ENCODE results near the gene FYN. TPM values are rescaled to one million over a fixed set of nuclear protein-coding genes. Genes with fewer than 3 reads are reported as not detected.

Gene FYN
- total and polyA plus RNA-seq, 2 of the 4 experiments (the other 2 are of a cell fraction), result 30.8 to 36.4 TPM

- Histone ChIP-seq H3K18ac (ENCODE audit: low read depth, low read length) (no peak overlapping the region), H4K91ac (ENCODE audit: insufficient read depth, low read depth, low read length) (no peak overlapping the region), H3K27ac (ENCODE audit: insufficient read depth, low read length) (no peak overlapping the region), H3K23ac (ENCODE audit: low read depth, low read length) (no peak overlapping the region), H4K8ac (ENCODE audit: low read depth in 2 of 2, low read length in 2 of 2) (no peak overlapping the region), H4K20me1 (ENCODE audit: insufficient read depth, low read length) (peaks cover 10% of the 10 kb centered on the region; the same call in 1 of the 2 replicates), H3K36me3 (ENCODE audit: control insufficient read depth, insufficient read depth, low read length) (no peaks in the 10 kb centered on the region), H4K5ac (ENCODE audit: low read depth, low read length) (no peak overlapping the region), H3K4me3 (ENCODE audit: insufficient read depth, low read depth, low read length) (no peak overlapping the region), H3K9ac (ENCODE audit: low read depth, low read length) (no peak overlapping the region), H2AK5ac (ENCODE audit: low read depth, low read length) (no peak overlapping the region), H3K4me1 (ENCODE audit: control insufficient read depth, insufficient read depth, low read length) (peaks cover 9% of the 10 kb centered on the region), H2AK9ac (replicated peaks; ENCODE audit: low read depth, low read length, poor library complexity) (no peak overlapping the region), H2BK20ac (ENCODE audit: low read depth, low read length) (no peak overlapping the region), H2BK120ac (ENCODE audit: low read depth, low read length) (no peak overlapping the region), H3K9me3 (ENCODE audit: control insufficient read depth, insufficient read depth, low read length) (no peaks in the 10 kb centered on the region), H3K27me3 (ENCODE audit: control insufficient read depth, insufficient read depth, low read length) (no peaks in the 10 kb centered on the region), H3K56ac (ENCODE audit: extremely low read depth, insufficient read depth, low read length) (no peak overlapping the region), H3K4ac (ENCODE audit: low read depth, low read length) (no peak overlapping the region), H3K4me2 (ENCODE audit: low read depth, low read length) (no peak overlapping the region), H2BK15ac (ENCODE audit: low read depth, low read length) (no peak overlapping the region), H3K14ac (replicated peaks; ENCODE audit: low read depth, low read length) (no peak overlapping the region), H2AFZ (replicated peaks; ENCODE audit: low read length, poor library complexity) (no peak overlapping the region), H3K79me1 (ENCODE audit: low read depth in 1 of 2, low read length in 2 of 2) (peaks cover 13 to 30% of the 10 kb centered on the region in 2 experiments), H3K9me1 (ENCODE audit: insufficient read depth, low read length) (peaks cover 8% of the 10 kb centered on the region), H2BK5ac (ENCODE audit: low read depth, low read length, poor library complexity, severe bottlenecking) (no peak overlapping the region)
- no peak for TF ChIP-seq USF2 (IDR thresholded peaks at IDR 0.05; ENCODE audit: low read depth, low read length)
- no peak for TF ChIP-seq NFE2L2 (IDR thresholded peaks at IDR 0.05; ENCODE audit: low read depth, low read length)
- TF ChIP-seq FOS (IDR thresholded peaks at IDR 0.05; ENCODE audit: low read depth, low read length), result no peak
- TF ChIP-seq SMC3 (IDR thresholded peaks at IDR 0.05; ENCODE audit: low read depth, low read length), result no peak
- no TSS peak for BruUV-seq (replicated peaks)
- dilution Hi-C loops (cut with HindIII; ENCODE audit: low sequenced_read_pairs, unreplicated experiment), result no loop called here
- DNase-seq, result no peak
- no CpG with 5 or more reads among the region's 5 CpGs for WGBS, 2 experiments (ENCODE audit: extremely low coverage in 2 of 2, insufficient read length in 1 of 2)
- ChIA-PET CTCF (no interaction called here), POLR2A (ENCODE audit: unreplicated experiment) (no interaction called here)
- in situ Hi-C loops (cut with MboI; ENCODE audit: low sequenced_read_pairs), result no loop called here
- ATAC-seq (ENCODE audit: low read depth), result no peak
- intact Hi-C loops (cut with micrococcal nuclease), result no loop called here
Measured at GRCh38 chr6:111794727-111795452, 78.4 kb downstream of the FYN start.

Measured in IMR-90 (cell line).